HCT116 (cell line): ENCODE measurements around the gene LIN52. TPM values are rescaled to one million over a fixed set of nuclear protein-coding genes. Genes with fewer than 3 reads are reported as not detected.

Source experiments
- ATAC-seq: fragments of 200-7000 bp; cut with Tn5 transposase; 2 replicates; pipeline ENCODE4 v1.9.1; 2020; ENCODE audit warnings: mild to moderate bottlenecking, moderate library complexity
- BruUV-seq: library from RNA; stranded (reverse); fragments of 400-500 nt; replicated peaks from 2 replicates; lab custom pipeline; 2021; lab: Mats Ljungman, UMichigan
- CTCF ChIA-PET: fragments of 300-600 bp; sonication (Branson Sonifier 250); formaldehyde crosslinking; loops from one replicate; lab custom pipeline; 2021; ENCODE audit warnings: antibody characterized with exemption; lab: Charles Lee
- POLR2A ChIA-PET: fragments of 300-600, 350-600 bp; sonication (Branson Sonifier 250); formaldehyde crosslinking; loops from one replicate; lab custom pipeline; 2021; ENCODE audit warnings: antibody characterized with exemption; lab: Charles Lee
- RAD21 ChIA-PET, 2 experiments: fragments of 300-600 bp; sonication (Branson Sonifier 250); formaldehyde crosslinking; loops; one replicate each; lab custom pipeline; 2023; ENCODE audit warnings: low total read pairs in 2 of 2; ENCODE audit not compliant: uncharacterized antibody in 2 of 2, unreplicated experiment in 2 of 2, low non-redundant PET in 1 of 2; lab: Charles Lee
- DNase-seq: peaks from one replicate; pipeline ENCODE4 v3.0.0-alpha.2; 2010; ENCODE audit warnings: low read depth, low spot score
- H2AFZ ChIP-seq: fragments of 200-600 bp; shearing (Covaris generic), sonication (generic); 2 replicates; pipeline ENCODE4 v1.6.1; 2017; ENCODE audit warnings: low read depth, mixed run types, mixed read lengths, antibody characterized with exemption, low read length; ENCODE audit not compliant: poor library complexity, severe bottlenecking
- H3K27ac ChIP-seq: 2 replicates; pipeline ENCODE4 v1.5.1; 2012; ENCODE audit warnings: low read depth, low read length
- H3K27me3 ChIP-seq: fragments of 200-600 bp; sonication (generic); 2 replicates; pipeline ENCODE4 v1.6.1; 2016; ENCODE audit warnings: mixed run types, low read length, mixed read lengths; ENCODE audit not compliant: insufficient read depth
- H3K36me3 ChIP-seq, 2 experiments: fragments of 200-500 bp in 1 of 2; fragments of 200-600 bp in 1 of 2; sonication (Bioruptor generic) in 1 of 2; sonication (generic) in 1 of 2; 2 replicates each; pipeline versions ENCODE4 v1.5.1 to v1.6.1; 2014 to 2016; ENCODE audit warnings: low read length in 2 of 2, inconsistent platforms in 1 of 2, mixed read lengths in 1 of 2, mixed run types in 1 of 2; ENCODE audit not compliant: insufficient read depth in 2 of 2, control insufficient read depth in 1 of 2
- H3K4me1 ChIP-seq, 2 experiments: fragments of 200-600 bp in 1 of 2; sonication (generic) in 1 of 2; 2 replicates each; pipeline versions ENCODE4 v1.5.1 to v1.6.1; 2012 to 2017; ENCODE audit warnings: low read length in 2 of 2, inconsistent platforms in 1 of 2, mild to moderate bottlenecking in 1 of 2, mixed read lengths in 1 of 2, mixed run types in 1 of 2, moderate library complexity in 1 of 2; ENCODE audit not compliant: insufficient read depth in 2 of 2, control insufficient read depth in 1 of 2
- H3K4me2 ChIP-seq: fragments of 200-600 bp; sonication (generic); 2 replicates; pipeline ENCODE4 v1.6.1; 2017; ENCODE audit warnings: mixed run types, low read length, mixed read lengths
- H3K4me3 ChIP-seq, 2 experiments: fragments of 200-600 bp in 1 of 2; sonication (generic) in 1 of 2; replicated peaks in 1 of 2; 2 replicates each; pipeline ENCODE4 v1.5.1; 2011 to 2016; ENCODE audit warnings: low read length in 2 of 2, control low read depth in 1 of 2, low read depth in 1 of 2, mild to moderate bottlenecking in 1 of 2, mixed read lengths in 1 of 2, mixed run types in 1 of 2
- H3K79me2 ChIP-seq: fragments of 200-600 bp; sonication (generic); 2 replicates; pipeline ENCODE4 v1.6.1; 2017; ENCODE audit warnings: mild to moderate bottlenecking, mixed run types, low read length, moderate library complexity, mixed read lengths; ENCODE audit not compliant: insufficient read depth
- H3K9ac ChIP-seq: fragments of 200-600 bp; sonication (generic); 2 replicates; pipeline ENCODE4 v1.6.1; 2016; ENCODE audit warnings: low read length, mixed read lengths
- H3K9me2 ChIP-seq: fragments of 200-600 bp; sonication (generic), shearing (Covaris generic); 2 replicates; pipeline ENCODE4 v1.6.1; 2017; ENCODE audit warnings: mixed run types, mild to moderate bottlenecking, moderate library complexity; ENCODE audit not compliant: insufficient read depth
- H3K9me3 ChIP-seq, 2 experiments: fragments of 200-500 bp in 1 of 2; fragments of 200-600 bp in 1 of 2; sonication (Bioruptor generic) in 1 of 2; sonication (generic) in 1 of 2; 2 replicates each; pipeline ENCODE4 v1.6.1; 2014 to 2017; ENCODE audit warnings: low read length in 2 of 2, mixed read lengths in 2 of 2, inconsistent platforms in 1 of 2, low read depth in 1 of 2, mild to moderate bottlenecking in 1 of 2, mixed run types in 1 of 2, moderate library complexity in 1 of 2; ENCODE audit not compliant: control insufficient read depth in 1 of 2, insufficient read depth in 1 of 2
- H4K20me1 ChIP-seq: fragments of 200-600 bp; sonication (generic), shearing (Covaris generic); 2 replicates; pipeline ENCODE4 v1.6.1; 2017; ENCODE audit warnings: mixed run types, mild to moderate bottlenecking, moderate library complexity; ENCODE audit not compliant: insufficient read depth
- CBX3 ChIP-seq: IDR thresholded peaks from 2 replicates; pipeline ENCODE4 v1.6.1; 2012; ENCODE audit warnings: low read depth
- CEBPB ChIP-seq: IDR thresholded peaks from 2 replicates; pipeline ENCODE4 v1.6.1; 2012; ENCODE audit warnings: low read depth
- ELF1 ChIP-seq: IDR thresholded peaks from 2 replicates; pipeline ENCODE4 v1.6.1; 2012; ENCODE audit warnings: low read depth, borderline replicate concordance
- EZH2 ChIP-seq: fragments of 200-600 bp; sonication (generic); IDR thresholded peaks from 2 replicates; pipeline ENCODE4 v1.6.1; 2017; ENCODE audit warnings: antibody characterized with exemption, mixed run types
- EZH2phosphoT487 ChIP-seq: fragments of 200-600 bp; IDR thresholded peaks from 2 replicates; pipeline ENCODE4 v1.6.1; 2018; ENCODE audit warnings: antibody characterized with exemption, borderline replicate concordance
- FOSL1 ChIP-seq: IDR thresholded peaks from 2 replicates; pipeline ENCODE4 v1.6.1; 2012; ENCODE audit warnings: low read depth
- JUND ChIP-seq: IDR thresholded peaks from 2 replicates; pipeline ENCODE4 v1.6.1; 2012
- POLR2A ChIP-seq: IDR thresholded peaks from 2 replicates; pipeline ENCODE4 v1.7.0; 2011; ENCODE audit warnings: borderline replicate concordance; ENCODE audit not compliant: insufficient read depth, insufficient read length; ENCODE audit errors: extremely low read depth
- POLR2AphosphoS5 ChIP-seq: IDR thresholded peaks from 2 replicates; pipeline ENCODE4 v1.6.1; 2011; ENCODE audit warnings: mild to moderate bottlenecking, low read depth, low read length, moderate library complexity
- RAD21 ChIP-seq: IDR thresholded peaks from 2 replicates; pipeline ENCODE4 v1.6.1; 2012; ENCODE audit warnings: low read depth, mild to moderate bottlenecking
- SIN3A ChIP-seq: IDR thresholded peaks from 2 replicates; pipeline ENCODE4 v1.6.1; 2012; ENCODE audit warnings: low read depth
- SP1 ChIP-seq: IDR thresholded peaks from 2 replicates; pipeline ENCODE4 v1.6.1; 2012; ENCODE audit warnings: low read depth
- SRF ChIP-seq: IDR thresholded peaks from 2 replicates; pipeline ENCODE4 v1.6.1; 2012; ENCODE audit warnings: low read depth
- TCF7L2 ChIP-seq: IDR thresholded peaks from 2 replicates; pipeline ENCODE4 v1.7.0; 2011; ENCODE audit warnings: borderline replicate concordance, inconsistent platforms; ENCODE audit not compliant: insufficient read depth, insufficient read length; ENCODE audit errors: extremely low read depth
- YY1 ChIP-seq: IDR thresholded peaks from 2 replicates; pipeline ENCODE4 v1.6.1; 2011; ENCODE audit warnings: low read length, low read depth, moderate library complexity, mild to moderate bottlenecking; ENCODE audit not compliant: insufficient replicate concordance; ENCODE audit errors: extremely low read depth
- ZFX ChIP-seq: fragments of 450-650 bp; IDR thresholded peaks from 2 replicates; pipeline ENCODE4 v1.6.1; 2017
- ZNF274 ChIP-seq: fragments of 200-500 bp; sonication (Bioruptor generic); IDR thresholded peaks from 2 replicates; pipeline ENCODE4 v1.6.1; 2014; ENCODE audit warnings: mild to moderate bottlenecking, low read depth, low read length, inconsistent platforms
- intact Hi-C: fragments of 100-400 bp; cut with micrococcal nuclease; formaldehyde crosslinking; loops from 2 replicates; pipeline ENCODE4 v1.10.0; 2022
- total RNA-seq: library from RNA; stranded (reverse); gene quantifications from one replicate; pipeline ENCODE4 v1.2.1, GENCODE V29; 2021; ENCODE audit not compliant: unreplicated experiment
- TF ChIP-seq, protein P1 (sequence below), 3 experiments: fragments of 200-600 bp in 1 of 3; sonication (generic) in 1 of 3; IDR thresholded peaks in 2 of 3; conservative IDR thresholded peaks in 1 of 3; 2 replicates each; pipeline ENCODE4 v1.5.1; 2012 to 2017; ENCODE audit warnings: low read depth in 2 of 3, low read length in 2 of 3, antibody characterized with exemption in 1 of 3, borderline replicate concordance in 1 of 3, control low read depth in 1 of 3, mild to moderate bottlenecking in 1 of 3, mixed read lengths in 1 of 3, mixed run types in 1 of 3, moderate library complexity in 1 of 3; ENCODE audit not compliant: insufficient read depth in 1 of 3
- TF ChIP-seq, protein P2 (sequence below): IDR thresholded peaks from 2 replicates; pipeline ENCODE4 v1.6.1; 2012; ENCODE audit warnings: low read depth
- TF ChIP-seq, protein P3 (sequence below): IDR thresholded peaks from 2 replicates; pipeline ENCODE4 v1.6.1; 2011; ENCODE audit warnings: mild to moderate bottlenecking, low read length, moderate library complexity; ENCODE audit not compliant: insufficient replicate concordance; ENCODE audit errors: extremely low read depth

The LIN52 gene
- total RNA-seq, 1 experiment from 2014 or later = 9.6 TPM

DNA sequence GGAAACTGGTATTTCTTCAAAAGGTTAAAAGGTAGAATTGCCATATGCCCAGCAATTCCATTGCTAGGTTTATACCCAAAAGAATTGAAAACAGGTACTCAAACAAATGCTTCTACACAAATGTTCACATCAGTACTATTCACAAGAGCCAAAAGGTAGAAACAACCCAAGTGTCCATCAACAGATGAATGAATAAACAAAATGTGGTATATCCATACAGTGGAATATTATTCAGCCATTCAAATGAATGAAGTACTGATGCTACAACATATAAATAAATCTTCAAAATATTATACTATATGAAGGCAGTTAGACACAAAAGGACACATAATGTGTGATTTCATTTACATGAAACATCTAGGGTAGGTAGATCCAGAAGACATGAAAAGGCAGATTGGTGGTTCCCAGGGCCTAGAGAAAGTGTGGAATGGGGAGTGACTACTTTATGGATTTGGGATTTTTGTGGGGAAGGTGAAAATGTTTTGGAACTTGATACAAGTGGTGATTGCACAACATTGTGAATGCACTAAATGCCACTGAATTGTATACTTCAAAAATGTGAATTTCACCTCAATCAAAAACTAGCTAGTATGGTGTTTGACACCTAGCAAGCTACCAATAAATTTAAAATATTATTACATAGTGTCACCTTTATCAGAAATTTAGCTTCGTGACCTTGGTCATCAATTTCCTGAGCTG lies 41.7 kb downstream of the LIN52 start:
- POLR2A ChIA-PET = no interaction called here
- Histone ChIP-seq H3K4me2 (no peak overlapping the region), H3K4me1 (no peaks in the 10 kb centered on the region), H3K79me2 (no peaks in the 10 kb centered on the region), H3K27ac (no peak overlapping the region), H3K4me3 (no peak overlapping the region), H4K20me1 (no peaks in the 10 kb centered on the region), H3K9me2 (no peaks in the 10 kb centered on the region), H3K36me3 (no peaks in the 10 kb centered on the region), H3K9me3 (no peaks in the 10 kb centered on the region), H3K9ac (no peak overlapping the region), H3K27me3 (no peaks in the 10 kb centered on the region), H2AFZ (no peak overlapping the region)
- no peak for TF ChIP-seq ELF1
- no peak for TF ChIP-seq YY1
- no peak for TF ChIP-seq POLR2A
- TF ChIP-seq SRF = no peak
- no peak for TF ChIP-seq SIN3A
- TF ChIP-seq FOSL1 = no peak
- TF ChIP-seq POLR2AphosphoS5 = no peak
- TF ChIP-seq EZH2 = no peak
- TF ChIP-seq SP1 = no peak
- TF ChIP-seq, protein P1, sequence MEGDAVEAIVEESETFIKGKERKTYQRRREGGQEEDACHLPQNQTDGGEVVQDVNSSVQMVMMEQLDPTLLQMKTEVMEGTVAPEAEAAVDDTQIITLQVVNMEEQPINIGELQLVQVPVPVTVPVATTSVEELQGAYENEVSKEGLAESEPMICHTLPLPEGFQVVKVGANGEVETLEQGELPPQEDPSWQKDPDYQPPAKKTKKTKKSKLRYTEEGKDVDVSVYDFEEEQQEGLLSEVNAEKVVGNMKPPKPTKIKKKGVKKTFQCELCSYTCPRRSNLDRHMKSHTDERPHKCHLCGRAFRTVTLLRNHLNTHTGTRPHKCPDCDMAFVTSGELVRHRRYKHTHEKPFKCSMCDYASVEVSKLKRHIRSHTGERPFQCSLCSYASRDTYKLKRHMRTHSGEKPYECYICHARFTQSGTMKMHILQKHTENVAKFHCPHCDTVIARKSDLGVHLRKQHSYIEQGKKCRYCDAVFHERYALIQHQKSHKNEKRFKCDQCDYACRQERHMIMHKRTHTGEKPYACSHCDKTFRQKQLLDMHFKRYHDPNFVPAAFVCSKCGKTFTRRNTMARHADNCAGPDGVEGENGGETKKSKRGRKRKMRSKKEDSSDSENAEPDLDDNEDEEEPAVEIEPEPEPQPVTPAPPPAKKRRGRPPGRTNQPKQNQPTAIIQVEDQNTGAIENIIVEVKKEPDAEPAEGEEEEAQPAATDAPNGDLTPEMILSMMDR (IDR thresholded peaks at IDR 0.05 in 2 of 3, conservative IDR thresholded peaks at IDR 0.05 in 1 of 3; ENCODE audit: borderline replicate concordance in 1 of 3, insufficient read depth in 1 of 3, low read depth in 2 of 3, low read length in 2 of 3) = no peak
- no peak for TF ChIP-seq ZNF274
- no peak for TF ChIP-seq EZH2phosphoT487
- TF ChIP-seq TCF7L2 = no peak
- TF ChIP-seq ZFX = no peak
- TF ChIP-seq JUND = no peak
- TF ChIP-seq, protein P2, sequence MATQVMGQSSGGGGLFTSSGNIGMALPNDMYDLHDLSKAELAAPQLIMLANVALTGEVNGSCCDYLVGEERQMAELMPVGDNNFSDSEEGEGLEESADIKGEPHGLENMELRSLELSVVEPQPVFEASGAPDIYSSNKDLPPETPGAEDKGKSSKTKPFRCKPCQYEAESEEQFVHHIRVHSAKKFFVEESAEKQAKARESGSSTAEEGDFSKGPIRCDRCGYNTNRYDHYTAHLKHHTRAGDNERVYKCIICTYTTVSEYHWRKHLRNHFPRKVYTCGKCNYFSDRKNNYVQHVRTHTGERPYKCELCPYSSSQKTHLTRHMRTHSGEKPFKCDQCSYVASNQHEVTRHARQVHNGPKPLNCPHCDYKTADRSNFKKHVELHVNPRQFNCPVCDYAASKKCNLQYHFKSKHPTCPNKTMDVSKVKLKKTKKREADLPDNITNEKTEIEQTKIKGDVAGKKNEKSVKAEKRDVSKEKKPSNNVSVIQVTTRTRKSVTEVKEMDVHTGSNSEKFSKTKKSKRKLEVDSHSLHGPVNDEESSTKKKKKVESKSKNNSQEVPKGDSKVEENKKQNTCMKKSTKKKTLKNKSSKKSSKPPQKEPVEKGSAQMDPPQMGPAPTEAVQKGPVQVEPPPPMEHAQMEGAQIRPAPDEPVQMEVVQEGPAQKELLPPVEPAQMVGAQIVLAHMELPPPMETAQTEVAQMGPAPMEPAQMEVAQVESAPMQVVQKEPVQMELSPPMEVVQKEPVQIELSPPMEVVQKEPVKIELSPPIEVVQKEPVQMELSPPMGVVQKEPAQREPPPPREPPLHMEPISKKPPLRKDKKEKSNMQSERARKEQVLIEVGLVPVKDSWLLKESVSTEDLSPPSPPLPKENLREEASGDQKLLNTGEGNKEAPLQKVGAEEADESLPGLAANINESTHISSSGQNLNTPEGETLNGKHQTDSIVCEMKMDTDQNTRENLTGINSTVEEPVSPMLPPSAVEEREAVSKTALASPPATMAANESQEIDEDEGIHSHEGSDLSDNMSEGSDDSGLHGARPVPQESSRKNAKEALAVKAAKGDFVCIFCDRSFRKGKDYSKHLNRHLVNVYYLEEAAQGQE = no peak
- TF ChIP-seq, protein P3, sequence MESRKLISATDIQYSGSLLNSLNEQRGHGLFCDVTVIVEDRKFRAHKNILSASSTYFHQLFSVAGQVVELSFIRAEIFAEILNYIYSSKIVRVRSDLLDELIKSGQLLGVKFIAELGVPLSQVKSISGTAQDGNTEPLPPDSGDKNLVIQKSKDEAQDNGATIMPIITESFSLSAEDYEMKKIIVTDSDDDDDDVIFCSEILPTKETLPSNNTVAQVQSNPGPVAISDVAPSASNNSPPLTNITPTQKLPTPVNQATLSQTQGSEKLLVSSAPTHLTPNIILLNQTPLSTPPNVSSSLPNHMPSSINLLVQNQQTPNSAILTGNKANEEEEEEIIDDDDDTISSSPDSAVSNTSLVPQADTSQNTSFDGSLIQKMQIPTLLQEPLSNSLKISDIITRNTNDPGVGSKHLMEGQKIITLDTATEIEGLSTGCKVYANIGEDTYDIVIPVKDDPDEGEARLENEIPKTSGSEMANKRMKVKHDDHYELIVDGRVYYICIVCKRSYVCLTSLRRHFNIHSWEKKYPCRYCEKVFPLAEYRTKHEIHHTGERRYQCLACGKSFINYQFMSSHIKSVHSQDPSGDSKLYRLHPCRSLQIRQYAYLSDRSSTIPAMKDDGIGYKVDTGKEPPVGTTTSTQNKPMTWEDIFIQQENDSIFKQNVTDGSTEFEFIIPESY = no peak
- TF ChIP-seq RAD21 = no peak
- no peak for TF ChIP-seq CEBPB
- no peak for TF ChIP-seq CBX3
- intact Hi-C loops = no loop called here
- DNase-seq = no peak
- RAD21 ChIA-PET = no interaction called here
- ATAC-seq = no peak
- no TSS peak for BruUV-seq
- CTCF ChIA-PET = no interaction called here
